Stimulated activated CD4-positive, alpha-beta T cell treated with anti-CD3 and anti-CD28 coated beads, Interleukin-12 subunit alpha, Interleukin-12 subunit beta, amount 100 ng/mL, for 24 hours (primary cell): ENCODE data around the gene ATRN.

Experiments used
- DNase-seq, 2 experiments: peaks; one replicate each; pipeline ENCODE4 v3.0.0-alpha.2; 2020; ENCODE audit warnings: low read depth in 2 of 2

The ATRN gene

DNA sequence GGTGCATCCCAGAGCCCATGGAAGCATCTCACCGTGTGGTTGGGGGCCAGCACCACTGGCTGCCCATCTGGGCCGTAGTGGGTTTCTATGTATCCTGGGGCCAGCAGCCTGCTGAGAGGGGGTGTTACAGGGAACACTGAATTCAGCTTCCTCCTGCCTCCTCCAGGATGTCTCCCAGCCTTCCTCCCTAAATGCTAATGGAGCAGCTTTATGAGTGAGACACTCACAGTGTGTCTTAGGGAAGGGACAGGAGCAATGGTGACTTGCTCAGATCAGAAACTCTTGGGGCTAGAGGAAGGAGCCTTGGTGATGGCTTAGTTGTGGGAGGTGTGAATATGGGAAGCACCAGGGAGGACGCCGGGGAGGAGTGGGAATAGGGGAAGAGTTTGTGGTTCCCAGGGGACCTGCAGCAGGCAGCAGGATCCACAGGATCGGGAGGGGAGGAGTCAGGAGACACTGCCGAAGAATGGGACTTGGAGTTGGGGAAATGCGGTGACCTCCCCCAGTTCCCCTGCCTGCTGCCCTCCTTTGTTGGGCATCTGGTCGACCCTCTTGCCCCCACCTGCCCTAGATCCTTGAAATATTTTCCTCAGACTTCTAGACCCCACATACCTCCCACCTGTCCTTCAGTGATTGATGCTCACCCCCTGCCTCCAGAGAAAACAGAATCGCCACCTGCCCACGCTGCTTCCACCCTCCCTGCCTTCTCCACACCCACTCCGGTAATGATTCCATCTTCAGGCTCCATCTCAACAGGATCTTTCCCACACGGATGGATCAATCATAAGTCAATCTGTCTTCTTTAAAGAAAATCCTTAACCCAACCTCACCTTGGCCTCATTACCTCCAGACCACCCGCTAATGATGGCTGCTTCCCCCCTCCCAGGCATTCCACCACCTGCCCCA lies 204.4 kb downstream of the ATRN start:
- DNase-seq: no peak

DNA sequence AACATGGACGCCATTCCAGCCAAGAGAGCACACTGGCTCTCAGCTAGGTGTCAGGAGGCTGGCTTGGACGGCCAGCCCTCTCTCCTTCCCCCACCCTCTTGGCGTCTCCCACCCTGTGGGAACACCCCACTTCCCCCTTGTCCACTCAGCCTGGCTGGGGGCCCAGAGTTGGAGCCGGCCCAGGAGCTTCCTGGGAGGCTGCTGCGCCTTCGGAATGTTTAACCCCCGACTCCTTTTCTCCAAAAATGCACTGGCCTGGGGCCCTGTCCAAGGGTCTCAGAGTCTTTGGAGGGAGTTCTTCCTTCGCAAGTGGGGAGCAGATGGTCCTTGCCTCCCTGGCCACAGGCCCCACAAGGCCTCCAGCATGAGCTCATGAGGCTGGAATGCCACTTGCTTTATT lies 206.9 kb downstream of the ATRN start:
- no peak for DNase-seq

DNA sequence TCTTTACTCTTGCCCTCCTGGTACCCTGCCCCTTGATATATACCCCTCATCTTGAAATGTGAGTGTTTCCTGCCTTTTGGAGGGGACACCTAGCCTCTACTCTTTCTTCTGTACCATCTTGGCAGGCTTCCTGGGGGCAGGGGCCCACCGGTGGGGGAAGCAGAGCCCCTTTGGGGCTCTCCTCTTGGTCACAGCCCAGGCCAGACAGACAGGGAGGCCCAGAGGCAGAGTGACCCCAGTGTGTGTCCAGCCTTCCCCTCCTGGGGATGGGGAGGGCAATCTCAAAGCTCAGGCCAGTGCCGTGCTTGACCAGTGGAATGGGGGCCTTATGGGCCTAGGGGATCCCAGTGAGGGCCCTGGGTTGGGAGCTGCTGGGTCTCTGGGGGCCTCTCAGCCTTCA lies 207.4 kb downstream of the ATRN start:
- no peak for DNase-seq

DNA sequence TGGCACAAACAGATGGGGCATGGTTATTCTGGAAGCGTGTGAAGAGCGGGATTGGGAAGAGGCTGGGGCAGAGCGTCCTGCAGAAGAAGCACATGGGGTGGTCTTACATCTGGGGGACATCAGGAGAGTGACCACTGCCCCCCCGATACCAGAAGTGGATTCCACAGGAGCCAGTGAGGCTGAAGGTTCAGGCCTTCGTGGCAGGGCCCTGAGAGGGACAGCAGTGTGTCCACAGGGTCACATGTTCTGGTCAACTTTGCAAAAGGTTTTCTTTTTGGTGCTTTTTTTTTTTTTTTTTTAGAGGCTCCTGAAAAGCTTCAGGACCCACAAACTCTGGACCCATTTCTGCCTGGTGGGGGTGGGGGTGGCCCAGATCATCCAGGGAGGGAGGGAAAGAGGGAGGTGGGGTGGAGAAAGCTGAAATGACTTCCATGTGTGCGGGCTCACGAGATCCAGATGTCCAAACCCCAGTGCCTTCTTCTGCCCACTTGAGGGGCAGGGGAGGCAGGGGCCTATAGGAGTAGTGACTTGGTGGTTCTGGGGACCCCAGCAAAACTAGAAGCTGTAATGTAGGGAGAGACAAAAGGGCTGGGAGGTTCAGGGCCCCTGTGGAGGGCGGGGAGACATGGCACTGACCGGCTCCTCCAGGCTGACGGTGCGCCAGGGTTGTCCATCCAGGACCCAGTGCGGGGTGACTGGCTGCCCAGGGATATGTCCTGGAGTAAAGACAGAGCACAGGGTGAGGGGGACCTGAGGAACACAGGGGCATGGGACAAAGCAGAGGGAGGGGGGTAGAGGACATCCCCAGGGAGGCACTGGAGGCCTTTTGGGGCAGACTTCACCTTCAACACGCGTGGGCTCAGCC lies 208.3 kb downstream of the ATRN start:
- no peak for DNase-seq

DNA sequence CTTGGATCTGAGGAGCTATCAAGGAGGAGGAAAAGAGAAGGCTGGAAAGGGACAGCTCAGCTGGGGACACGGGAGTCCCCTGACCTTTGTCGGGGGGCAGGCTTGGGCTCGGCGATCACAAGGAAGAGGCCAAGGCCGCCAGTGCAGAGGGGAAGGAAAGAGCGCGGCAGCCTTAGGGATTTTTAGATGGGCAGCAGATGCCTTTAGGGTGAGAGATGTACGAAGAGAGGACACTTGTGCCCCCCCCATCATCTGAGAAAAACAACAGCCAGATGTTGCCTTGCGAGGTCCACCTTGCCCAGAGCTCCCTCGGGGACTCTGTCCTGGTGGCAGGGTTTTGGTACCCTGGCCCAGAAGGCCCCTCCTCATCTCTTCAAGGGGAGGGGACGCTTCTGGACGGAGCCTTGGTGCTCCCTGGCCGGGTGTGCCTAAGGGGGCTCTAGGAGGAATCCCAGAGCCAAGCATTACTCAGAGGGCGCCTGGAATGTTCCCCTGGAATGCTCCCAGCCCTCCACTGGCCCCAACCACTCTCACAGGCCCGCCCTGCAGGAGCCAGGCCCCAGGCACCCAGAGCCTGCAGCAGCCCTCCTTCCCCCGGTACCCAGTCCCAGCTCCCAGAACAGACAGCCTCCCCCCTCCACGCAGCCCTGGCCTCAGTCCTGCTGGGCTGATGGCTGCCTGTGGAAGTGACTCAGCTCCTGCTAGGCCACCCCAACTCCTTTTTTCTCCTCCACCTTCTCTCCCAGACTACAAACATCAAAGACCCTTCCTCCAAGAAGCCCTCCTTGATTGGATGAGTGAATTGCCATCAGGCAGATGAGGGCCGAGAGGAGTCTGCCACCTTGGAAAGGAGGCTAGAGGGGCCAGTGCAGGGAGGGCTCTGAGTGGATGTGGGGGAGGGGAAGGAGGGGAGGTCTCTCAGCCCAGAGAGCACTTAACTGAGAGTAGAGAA lies 209.2 kb downstream of the ATRN start:
- DNase-seq: no peak

DNA sequence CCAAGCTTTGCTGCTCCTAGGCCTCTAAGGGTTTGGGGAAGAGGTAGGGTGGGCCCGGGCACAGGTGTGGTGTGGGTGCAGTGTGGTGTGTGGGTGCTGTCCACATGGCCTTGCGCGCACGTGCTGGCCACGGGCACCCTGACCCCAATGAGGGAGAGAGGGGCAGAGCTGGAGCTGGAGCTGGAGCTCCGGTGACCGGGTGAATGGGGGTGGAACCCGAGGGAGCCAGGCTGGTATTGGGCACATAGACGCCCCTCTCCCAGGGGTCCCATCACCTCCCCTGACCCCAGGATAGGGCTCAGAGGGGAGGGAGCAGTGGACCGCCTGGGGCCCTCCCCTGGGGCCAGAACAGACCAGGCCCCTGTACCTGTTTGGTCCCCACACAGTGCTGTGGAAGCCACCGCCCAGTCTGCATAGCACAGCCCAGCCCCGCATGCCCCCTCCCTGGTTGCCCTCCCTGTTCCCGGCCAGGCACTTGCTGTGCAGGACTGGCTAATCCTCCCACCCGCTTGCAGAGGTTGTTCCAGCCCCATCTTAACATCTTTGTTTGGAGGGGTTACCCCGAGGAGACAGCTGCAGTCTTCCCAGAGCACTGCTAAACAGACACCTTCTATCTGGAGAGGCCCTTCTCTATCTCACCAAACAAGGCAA lies 210.0 kb downstream of the ATRN start:
- no peak for DNase-seq

DNA sequence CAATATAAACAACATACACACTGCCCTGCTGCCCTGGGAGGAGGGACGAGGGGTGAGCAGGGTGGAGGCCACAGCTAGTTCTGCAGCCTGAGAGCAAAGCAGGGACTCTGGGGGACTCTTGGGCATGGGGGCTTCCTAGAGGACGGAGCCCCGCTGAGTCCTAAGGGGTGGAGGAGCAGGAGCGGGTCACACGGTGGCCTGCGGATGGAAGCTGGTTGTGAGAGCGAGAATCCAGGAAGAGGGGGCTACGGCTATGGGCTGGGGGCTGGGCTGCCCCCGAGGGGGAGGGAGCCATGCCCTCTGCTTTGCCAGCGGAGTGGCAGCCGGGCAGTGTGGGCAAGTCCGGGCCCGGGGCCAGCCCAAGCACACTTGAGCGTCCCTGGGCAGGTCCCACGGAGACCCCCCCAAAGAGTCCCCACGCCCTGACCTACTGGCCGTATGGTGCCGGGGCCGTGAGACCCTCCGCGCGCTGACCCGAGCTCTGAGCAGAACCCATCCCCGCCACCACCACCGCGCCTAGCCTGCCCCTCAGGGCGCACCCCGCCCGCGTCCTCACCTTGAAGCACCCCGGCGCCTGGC lies 210.6 kb downstream of the ATRN start:
- no peak for DNase-seq

DNA sequence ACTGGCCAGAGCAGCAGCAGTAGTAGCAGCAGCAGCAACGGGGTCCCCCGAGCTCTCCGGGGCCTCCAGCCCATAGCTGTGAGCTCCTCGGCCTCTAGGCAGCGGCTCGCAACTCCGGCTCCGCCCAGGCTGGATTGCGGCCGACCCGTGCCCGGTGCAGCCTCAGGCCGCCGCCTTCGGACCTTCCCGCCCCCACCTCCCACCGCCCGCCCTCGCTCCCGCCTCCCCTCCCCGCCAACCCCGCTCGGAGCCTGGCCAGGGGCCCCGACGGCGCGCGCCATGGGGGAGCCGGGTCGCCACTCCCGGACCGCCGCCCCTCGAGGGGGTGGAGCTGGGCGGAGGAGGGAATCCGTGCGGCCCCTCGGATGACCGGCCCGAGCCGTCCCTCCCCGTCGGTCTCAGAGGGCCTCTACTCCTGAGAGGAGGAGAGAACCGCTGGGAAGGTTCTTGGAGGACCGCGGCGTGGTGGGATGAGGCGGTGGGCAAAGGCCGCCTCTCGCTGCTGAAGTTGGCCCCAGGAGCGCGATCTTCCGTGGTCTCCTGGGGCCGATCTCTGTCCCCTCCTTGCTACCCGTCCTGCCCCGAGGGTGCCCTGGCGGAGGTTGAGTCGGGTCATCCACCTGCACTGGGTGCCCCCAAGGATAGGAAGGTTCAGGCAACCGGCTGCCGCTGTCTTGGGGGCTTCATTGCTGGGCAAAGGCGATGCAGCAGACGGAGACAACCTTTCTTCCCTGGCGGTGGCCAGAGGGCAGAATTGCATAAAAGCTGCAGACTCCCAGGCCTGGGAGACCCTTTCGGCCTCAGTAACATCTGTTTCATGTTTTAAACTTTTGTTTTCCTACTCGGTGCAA lies 211.3 kb downstream of the ATRN start, which contains the start of gene ADAM33:
TSS of gene ADAM33 (minus strand) at position 80 of the 851 bp plus-strand sequence. CDS start at position 74, 6 bp downstream.
- no peak for DNase-seq

DNA sequence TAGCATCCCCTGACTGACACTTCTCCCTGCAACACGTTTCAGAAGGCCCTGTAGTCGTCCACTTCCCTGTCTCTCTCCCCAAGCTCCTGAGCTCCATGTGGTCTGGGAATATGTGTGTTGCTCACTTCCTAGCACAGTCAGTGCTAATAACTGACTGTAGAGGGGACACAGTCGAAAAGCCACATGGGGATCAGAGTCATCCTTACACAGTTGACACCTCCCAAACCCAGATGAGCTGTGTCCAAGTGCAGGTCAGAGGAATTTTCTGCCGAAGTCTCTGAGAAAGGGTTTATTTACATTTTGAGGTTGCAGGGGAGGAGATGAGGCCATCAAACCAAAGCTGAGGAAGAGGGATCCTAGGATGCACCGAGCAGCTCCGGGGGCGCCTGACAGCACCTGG lies 214.5 kb downstream of the ATRN start:
- no peak for DNase-seq

DNA sequence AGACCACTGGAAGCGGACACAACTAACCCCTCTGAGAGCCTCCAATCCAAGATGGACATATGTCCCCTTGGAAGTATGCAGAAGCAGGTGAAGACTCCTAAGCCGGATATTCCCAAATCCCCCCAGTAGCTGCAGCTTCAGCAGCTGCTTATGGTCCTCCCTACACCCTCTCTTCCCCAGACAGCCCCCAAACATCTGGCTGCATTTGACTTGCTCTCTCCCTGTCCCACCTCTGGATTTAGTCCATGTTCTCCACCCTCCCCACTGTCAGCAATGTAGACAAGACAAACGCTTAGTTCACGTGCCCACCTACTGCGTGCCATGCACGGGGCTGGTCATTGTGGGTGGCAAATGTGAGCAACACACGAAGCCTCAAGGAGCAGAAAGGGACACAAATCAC lies 215.6 kb downstream of the ATRN start:
- no peak for DNase-seq

DNA sequence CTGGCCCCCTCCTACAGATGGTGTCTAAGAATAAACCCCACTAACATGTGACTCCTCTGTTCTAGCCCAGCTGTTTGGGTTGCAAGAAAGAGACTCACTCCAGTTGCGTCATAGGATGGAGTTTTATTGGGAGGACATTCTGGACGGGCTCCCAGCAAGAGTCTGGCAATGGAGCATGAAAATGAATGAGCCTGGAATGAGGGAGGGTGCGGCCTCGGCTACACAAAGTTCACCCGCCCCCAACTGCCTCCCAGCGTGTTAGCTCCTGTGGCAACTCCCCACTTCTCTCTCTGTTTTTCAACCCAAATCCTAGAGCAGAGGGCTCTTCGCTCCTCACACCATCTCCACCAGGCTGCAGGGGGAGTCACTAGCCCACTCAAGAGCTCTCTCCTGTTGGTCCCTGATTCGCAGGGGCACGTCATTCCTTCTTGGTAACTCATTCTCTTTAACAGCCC lies 216.1 kb downstream of the ATRN start:
- no peak for DNase-seq

DNA sequence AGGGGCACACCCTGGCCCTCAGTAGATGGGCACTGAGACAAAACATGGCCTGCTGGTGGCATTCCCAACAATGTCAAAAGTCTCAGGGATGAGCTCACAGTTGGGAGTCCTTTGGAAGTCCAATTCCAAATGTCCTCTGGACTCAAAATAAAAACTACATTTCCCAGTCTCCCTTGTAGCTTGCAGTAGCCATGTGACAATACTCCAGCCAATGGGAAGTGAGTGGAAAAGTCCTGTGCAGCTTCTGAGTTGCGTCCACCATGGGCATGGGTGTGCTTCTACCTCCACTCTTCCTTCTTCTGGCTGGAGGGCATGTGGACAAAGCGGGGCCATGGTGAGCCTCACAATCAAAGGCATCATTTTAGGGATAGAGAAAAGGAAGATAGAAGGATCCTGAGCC lies 216.8 kb downstream of the ATRN start:
- no peak for DNase-seq

DNA sequence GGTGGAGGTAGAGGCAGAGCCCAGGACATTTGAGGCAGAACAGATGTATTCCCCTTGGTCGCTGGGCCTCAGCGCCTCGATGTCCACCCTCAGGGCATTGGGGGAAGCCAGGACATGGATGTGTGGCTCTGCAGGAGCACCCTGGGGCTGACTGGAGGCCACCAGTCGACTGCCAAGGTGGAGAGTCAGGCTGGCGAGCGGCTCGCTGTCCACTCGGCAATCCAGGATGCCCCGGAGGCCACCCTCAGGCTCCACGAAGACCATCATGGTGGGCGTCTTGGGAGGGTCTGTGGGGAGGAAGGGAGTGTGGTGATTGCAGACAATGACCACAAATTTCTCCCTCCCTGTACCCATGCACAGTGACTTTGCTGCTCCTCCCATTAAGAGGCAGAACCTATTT lies 219.2 kb downstream of the ATRN start:
- no peak for DNase-seq

DNA sequence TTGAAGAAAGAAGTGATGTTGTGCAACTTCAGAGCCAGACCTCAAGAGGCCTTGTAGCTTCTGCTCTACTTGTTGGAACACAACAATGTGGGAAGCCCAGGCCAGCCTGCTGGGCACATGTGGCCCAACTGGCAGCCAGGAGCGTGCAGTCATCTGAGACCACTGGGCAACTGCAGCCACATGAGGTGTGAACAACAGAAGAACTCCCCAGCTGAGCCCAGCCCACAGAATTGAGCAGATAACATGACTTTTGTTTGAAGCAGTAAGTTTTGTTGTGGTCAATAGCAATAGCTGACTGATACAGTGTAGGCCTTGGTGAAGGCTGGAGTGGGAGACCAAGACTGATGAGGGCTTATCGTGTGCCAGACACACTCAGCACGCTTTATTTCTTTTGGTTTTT lies 219.6 kb downstream of the ATRN start:
- no peak for DNase-seq

DNA sequence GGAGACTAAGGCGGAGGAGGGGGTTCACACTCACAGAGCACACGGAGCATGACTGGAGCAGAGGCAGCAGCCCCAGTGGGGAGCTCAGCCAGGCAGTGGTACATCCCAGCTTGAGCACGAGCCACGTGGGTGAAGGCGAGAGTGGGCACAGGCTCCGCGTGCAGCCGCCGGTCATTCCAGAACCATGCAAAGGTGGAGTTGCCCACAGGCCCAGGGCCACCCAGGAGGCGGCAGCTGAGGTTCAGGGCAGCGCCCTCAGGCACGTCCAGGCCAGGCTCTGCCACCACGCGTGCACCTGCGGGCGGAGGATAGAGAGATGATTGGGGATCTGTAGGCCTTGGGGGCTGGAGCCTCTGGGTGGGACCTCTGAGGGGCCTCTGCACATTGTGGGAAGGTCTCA lies 220.5 kb downstream of the ATRN start:
- no peak for DNase-seq

DNA sequence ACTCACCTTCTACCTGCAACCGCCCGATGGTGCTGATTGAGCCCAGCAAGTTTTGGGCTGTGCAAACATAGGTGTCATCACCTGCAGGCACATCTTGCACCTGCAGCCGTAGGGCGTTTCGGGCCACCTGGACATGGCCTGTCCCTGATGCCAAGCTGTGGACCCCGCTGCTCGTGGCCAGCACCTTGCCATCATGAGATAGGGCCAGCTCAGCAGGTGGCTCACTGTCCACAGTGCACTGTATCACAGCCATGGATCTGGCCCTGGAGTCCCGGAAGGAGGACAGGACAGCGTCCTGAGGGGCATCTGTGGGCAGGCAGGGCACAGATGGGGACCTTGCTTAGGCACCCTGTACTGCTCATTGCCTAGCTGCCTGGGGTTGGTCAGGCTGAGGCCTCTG lies 221.1 kb downstream of the ATRN start:
- DNase-seq: no peak

DNA sequence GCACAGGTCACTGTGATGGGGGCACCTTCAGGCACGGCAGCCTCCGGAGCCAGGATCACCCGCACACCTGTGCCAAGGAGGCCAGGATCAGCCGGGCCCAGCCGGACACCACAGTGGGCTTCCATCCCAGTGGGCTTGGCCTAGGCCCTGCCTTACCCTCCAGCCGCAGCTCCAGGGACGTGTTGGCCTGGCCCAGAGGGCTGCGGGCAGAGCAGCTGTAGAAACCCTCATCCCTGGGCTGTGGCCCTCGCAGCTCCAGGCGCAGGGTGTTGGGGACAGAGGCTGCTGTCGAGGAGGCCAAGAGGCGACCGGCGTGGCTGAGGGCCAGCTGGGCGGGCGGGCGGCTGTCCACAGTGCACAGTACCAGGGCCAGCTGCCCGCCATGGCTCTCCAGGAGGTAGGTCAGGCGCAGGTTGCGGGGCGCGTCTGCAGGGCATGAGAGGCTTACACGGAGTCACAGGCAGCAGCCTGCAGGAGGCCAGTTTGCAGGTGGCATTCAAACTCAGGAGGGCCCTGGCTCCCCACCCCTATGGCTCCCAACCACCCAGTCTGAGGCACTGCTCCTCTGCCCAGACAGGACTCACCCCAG lies 222.0 kb downstream of the ATRN start:
- DNase-seq: no peak

DNA sequence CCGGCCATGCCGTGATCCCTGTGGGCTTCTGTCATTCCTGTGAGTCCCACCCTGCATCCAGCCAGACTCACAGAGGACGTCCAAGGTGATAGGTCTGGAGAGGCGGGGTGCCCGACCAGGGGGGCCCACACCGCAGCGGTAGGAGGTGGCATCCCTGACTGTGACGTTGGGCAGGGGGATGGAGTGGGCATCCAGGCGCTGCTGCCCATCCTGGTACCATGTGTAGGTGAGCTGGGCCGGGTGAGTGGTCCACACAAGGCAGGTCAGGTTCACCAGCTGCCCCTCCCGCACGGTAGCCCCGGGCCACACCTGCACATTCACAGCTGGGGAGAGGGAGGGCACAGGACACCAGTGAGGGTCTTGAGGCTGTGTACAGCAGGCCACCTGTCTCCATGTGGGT lies 222.6 kb downstream of the ATRN start:
- DNase-seq: no peak

DNA sequence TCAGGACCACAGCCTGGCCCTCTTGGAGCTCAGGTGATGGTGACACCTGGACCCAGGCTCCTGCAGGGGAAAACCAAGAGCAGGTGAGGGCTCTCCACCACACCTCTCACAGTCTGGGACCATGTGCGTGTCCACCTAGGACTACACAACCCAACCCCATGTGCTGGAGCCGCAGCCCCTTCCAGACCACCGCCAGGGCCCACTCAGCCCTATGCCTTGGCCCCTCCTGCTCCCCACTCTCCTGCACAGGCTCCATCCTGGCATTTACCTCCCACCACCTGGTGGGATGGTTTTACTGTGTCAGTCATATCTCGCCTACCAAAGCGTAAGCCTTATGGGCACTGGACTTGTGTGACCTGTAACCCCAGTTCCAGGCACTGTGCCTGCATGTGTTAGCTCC lies 224.0 kb downstream of the ATRN start:
- DNase-seq: no peak
